Testis (tissue), 3 donors: ENCODE results near the gene BBOX1. TPM values are rescaled to one million over a fixed set of nuclear protein-coding genes. Genes with fewer than 3 reads are reported as not detected.

Experiments used
- DNase-seq: peaks from one replicate; pipeline ENCODE4 v3.0.0-alpha.2; 2019
- H3K27ac ChIP-seq, 2 donors: fragments of 200-600 bp; sonication (generic); one replicate each; pipeline ENCODE4 v1.5.1; 2019
- H3K27me3 ChIP-seq: fragments of 200-600 bp; sonication (generic); one replicate; pipeline ENCODE4 v1.5.1; 2019
- H3K36me3 ChIP-seq: fragments of 200-600 bp; sonication (generic); one replicate; pipeline ENCODE4 v1.5.1; 2017; ENCODE audit warnings: low read depth; ENCODE audit errors: missing control alignments
- H3K4me1 ChIP-seq: fragments of 200-600 bp; sonication (generic); one replicate; pipeline ENCODE4 v1.5.1; 2019
- H3K4me3 ChIP-seq, 2 donors: fragments of 200-600 bp; sonication (generic); one replicate each; pipeline ENCODE4 v1.5.1; 2017 to 2019
- H3K9me3 ChIP-seq: fragments of 200-600 bp; sonication (generic); one replicate; pipeline ENCODE4 v1.5.1; 2017
- POLR2A ChIP-seq: fragments of 450-650 bp; IDR thresholded peaks from one replicate; pipeline ENCODE4 v1.6.1; 2017; ENCODE audit warnings: antibody characterized with exemption, mild to moderate bottlenecking, moderate library complexity
- WGBS, 2 donors: methylation state at CpG; one replicate each; pipeline ENCODE4 v1.1.5; 2018; 5-methylcytosine and 5-hydroxymethylcytosine counted together
- intact Hi-C: fragments of 100-400 bp; cut with DNase I; formaldehyde crosslinking; loops from one replicate; pipeline ENCODE4 v1.15.1; 2023; ENCODE audit warnings: low total_unique reads
- polyA plus RNA-seq: library from polyadenylated mRNA; stranded (reverse); fragments of 350-450 nt; fragmentation: Illumina TruSeq; extraction: RNeasy Lipid Tissue Mini Kit (QIAGEN cat#74804); gene quantifications from one replicate; pipeline ENCODE4 v1.2.3, GENCODE V29; 2014; ENCODE audit warnings: low read depth, low replicate concordance; ENCODE audit not compliant: insufficient read depth
- total RNA-seq, 2 donors: library from RNA; depleted of rRNA; stranded (reverse); fragments of >200 nt; gene quantifications; one replicate each; pipeline ENCODE4 v1.2.3, GENCODE V29; 2016
- TF ChIP-seq, protein P1 (sequence below), 3 experiments: fragments of 450-650 bp in 2 of 3; fragments of 200-600 bp in 1 of 3; sonication (generic) in 1 of 3; IDR thresholded peaks; one replicate each; pipeline ENCODE4 v1.5.1; 2016 to 2019; ENCODE audit warnings: antibody characterized with exemption in 3 of 3, mild to moderate bottlenecking in 2 of 3, moderate library complexity in 1 of 3

BBOX1 gene
- total and polyA plus RNA-seq, 3 donors from 2014 or later = 0.24 to 1.2 TPM; not detected in 1

- Histone ChIP-seq H3K27ac (no peak overlapping the region), H3K36me3 (no peaks in the 10 kb centered on the region), H3K9me3 (no peaks in the 10 kb centered on the region), H3K4me1 (no peaks in the 10 kb centered on the region), H3K27me3 (no peaks in the 10 kb centered on the region), H3K4me3 (no peak overlapping the region)
- intact Hi-C loops = no loop called here
- WGBS, 2 donors = 88 to 89% methylated on average over 1 of the region's 1 CpG
- no peak for DNase-seq
- no peak for TF ChIP-seq POLR2A
- TF ChIP-seq, protein P1, sequence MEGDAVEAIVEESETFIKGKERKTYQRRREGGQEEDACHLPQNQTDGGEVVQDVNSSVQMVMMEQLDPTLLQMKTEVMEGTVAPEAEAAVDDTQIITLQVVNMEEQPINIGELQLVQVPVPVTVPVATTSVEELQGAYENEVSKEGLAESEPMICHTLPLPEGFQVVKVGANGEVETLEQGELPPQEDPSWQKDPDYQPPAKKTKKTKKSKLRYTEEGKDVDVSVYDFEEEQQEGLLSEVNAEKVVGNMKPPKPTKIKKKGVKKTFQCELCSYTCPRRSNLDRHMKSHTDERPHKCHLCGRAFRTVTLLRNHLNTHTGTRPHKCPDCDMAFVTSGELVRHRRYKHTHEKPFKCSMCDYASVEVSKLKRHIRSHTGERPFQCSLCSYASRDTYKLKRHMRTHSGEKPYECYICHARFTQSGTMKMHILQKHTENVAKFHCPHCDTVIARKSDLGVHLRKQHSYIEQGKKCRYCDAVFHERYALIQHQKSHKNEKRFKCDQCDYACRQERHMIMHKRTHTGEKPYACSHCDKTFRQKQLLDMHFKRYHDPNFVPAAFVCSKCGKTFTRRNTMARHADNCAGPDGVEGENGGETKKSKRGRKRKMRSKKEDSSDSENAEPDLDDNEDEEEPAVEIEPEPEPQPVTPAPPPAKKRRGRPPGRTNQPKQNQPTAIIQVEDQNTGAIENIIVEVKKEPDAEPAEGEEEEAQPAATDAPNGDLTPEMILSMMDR (IDR thresholded peaks at IDR 0.05) = no peak
Measured at GRCh38 chr11:27029966-27030365, 10.6 kb upstream of the BBOX1 start.

- WGBS, 2 donors = 79 to 89% methylated on average over 4 to 5 of the region's 5 CpGs
- TF ChIP-seq, protein P1 (IDR thresholded peaks at IDR 0.05) = no peak
- no peak for TF ChIP-seq POLR2A
- DNase-seq = no peak
- Histone ChIP-seq H3K9me3 (no peaks in the 10 kb centered on the region), H3K36me3 (no peaks in the 10 kb centered on the region), H3K4me3 (no peak overlapping the region), H3K27ac (no peak overlapping the region), H3K4me1 (no peaks in the 10 kb centered on the region), H3K27me3 (no peaks in the 10 kb centered on the region)
- intact Hi-C loops = no loop called here
Measured at GRCh38 chr11:27031754-27032153, 8.9 kb upstream of the BBOX1 start.

DNA sequence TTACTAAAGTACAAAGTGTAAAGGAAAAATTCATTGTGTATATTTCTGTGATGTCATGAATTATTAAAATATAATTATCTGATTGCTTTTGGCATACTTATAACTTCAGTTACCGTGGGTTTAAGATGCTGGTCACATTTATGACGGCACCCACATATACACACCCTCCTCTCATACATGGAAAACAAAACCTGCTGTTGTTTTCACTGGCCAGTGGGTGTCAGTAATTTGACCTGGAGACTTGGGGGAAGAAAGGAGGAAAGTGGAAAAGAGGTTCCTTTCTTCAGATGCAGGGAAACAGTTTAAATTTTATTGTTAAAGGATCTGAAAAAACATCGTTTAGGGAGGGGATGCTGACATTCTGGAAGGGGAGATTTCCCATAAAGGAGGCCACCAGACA, 742 bp upstream of the BBOX1 start:
- Histone ChIP-seq H3K9me3 (no peaks in the 10 kb centered on the region), H3K4me3 (no peak overlapping the region), H3K27me3 (no peaks in the 10 kb centered on the region), H3K36me3 (no peaks in the 10 kb centered on the region), H3K27ac (no peak overlapping the region), H3K4me1 (no peaks in the 10 kb centered on the region)
- intact Hi-C loops = no loop called here
- 70 to 76% methylated on average over 3 of the region's 3 CpGs for WGBS, 2 donors
- no peak for DNase-seq
- TF ChIP-seq, protein P1 (IDR thresholded peaks at IDR 0.05) = no peak
- TF ChIP-seq POLR2A = no peak

- H3K9me3 ChIP-seq = no peaks in the 10 kb centered on the region
- intact Hi-C loops = no loop called here
- H3K4me1 ChIP-seq = no peaks in the 10 kb centered on the region
- no peak for DNase-seq
- WGBS, 2 donors = 66 to 78% methylated on average over 2 of the region's 2 CpGs
- H3K36me3 ChIP-seq = no peaks in the 10 kb centered on the region
- H3K27me3 ChIP-seq = no peaks in the 10 kb centered on the region
- H3K27ac ChIP-seq = no peak overlapping the region
- H3K4me3 ChIP-seq = no peak overlapping the region
- TF ChIP-seq, protein P1 (IDR thresholded peaks at IDR 0.05) = no peak
- TF ChIP-seq POLR2A = no peak
Measured at GRCh38 chr11:27041141-27041899, 705 bp downstream of the BBOX1 start.

GRCh38 chr11:27046956-27047355, 6.3 kb downstream of the BBOX1 start:
- 75 to 88% methylated on average over 2 of the region's 2 CpGs for WGBS, 2 donors

More at GRCh38 chr11:27046956-27047355, 6.3 kb downstream of the BBOX1 start:
- H3K9me3 ChIP-seq = no peaks in the 10 kb centered on the region
- no peaks in the 10 kb centered on the region for H3K4me1 ChIP-seq
- H3K27ac ChIP-seq = no peak overlapping the region
- no peak for TF ChIP-seq POLR2A
- TF ChIP-seq, protein P1 (IDR thresholded peaks at IDR 0.05) = no peak
- no peaks in the 10 kb centered on the region for H3K27me3 ChIP-seq
- intact Hi-C loops = no loop called here
- no peak for DNase-seq
- H3K36me3 ChIP-seq = no peaks in the 10 kb centered on the region
- H3K4me3 ChIP-seq = no peak overlapping the region
